DMS153 treated with DMSO at 0.1 percent for 48 hours (cell line): ENCODE results near the gene NT5DC4.

ENCODE experiments used
- DNase-seq: peaks from one replicate; lab custom pipeline; 2025; ENCODE audit not compliant: unreplicated experiment; lab: John Stamatoyannopoulos, UW

NT5DC4 gene

DNA sequence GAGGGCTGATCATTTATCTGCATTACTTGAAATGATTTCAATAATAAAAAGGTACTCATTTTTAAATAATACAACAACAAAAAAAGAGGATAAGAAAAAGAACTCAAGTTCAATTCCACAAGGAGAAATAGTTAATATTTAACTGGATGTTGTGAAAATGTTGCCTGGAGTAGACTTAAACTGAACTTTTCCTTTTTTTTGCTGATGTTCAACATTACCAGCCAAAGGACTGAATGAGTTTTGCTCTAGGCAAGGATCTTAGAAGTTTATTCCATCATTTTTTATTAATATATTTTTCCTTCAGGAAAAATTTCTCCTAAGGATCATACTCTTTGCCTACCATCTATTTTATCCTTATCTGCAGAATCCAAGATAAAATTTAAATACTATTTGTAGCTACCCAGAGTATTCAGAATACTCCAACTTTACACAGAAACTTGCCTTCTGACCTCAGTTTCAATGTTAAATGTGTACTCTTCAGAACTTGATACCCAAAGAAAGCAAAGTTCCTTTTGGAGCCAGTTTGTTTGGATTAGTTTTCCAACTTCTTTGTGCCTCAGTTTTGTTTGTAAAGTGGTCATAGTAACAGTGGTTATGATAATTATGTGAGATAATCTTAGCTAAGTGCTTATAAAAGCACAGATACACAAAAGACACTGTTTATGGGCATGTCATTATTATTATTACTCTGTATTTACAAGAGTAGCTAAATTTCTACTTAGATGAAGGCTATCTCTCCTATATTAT is 30.8 kb downstream of the NT5DC4 start:
- no peak for DNase-seq

DNA sequence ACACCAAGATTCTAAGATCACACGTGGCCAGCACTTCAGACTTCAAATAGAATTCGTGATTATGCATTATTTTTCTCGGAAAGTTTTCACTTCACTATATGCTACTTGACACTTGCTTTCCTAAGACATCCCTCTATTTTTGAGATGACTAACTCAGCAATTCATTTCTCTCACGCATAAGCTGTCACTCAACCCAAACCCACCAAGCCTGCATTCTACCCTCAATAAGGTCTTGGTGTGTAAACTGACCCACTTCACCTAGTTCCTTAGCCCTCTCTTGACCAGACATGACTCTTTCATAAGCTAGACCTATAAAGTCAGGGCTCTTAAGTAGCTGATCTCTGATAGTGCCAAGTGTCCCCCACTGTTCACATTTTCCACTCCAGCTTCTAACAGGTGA is 31.8 kb downstream of the NT5DC4 start:
- no peak for DNase-seq

DNA sequence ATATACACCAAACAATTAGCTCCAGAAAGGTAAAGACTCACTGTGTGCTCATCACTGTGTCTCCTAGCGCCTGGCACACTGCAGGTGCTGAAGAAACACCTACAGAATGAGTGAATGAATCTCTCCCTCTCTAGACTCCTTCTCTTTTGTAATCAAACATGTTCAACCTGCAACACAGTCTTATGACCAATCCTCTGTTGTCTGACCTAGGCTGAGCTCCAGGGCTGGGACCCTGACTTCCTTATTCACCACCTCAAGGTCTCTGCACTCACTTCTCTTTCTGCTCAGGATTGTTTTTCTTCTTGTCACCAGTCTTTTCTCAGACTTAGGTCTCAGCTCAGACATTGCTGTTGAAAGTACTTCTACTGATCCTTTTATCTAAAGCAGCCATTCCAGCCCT is 33.7 kb downstream of the NT5DC4 start:
- DNase-seq = no peak

DNA sequence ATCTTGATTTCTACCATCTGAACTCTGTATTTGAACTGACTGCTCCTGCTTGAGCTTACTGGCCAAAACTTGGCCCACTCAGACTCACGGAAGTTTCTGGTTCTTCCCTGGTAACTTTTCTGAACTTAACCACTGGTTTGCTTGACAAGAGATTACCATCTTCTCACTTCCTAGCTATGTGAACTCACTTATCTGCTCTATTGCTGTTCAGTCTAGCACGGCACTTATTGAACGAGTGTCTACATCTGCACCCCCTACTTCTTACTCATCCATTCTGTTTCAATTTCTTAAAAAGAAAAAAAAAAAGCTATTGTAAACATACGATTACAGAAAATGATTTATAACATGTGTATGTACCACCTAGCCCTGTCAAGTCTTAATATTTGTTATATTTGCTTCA is 34.6 kb downstream of the NT5DC4 start:
- no peak for DNase-seq

DNA sequence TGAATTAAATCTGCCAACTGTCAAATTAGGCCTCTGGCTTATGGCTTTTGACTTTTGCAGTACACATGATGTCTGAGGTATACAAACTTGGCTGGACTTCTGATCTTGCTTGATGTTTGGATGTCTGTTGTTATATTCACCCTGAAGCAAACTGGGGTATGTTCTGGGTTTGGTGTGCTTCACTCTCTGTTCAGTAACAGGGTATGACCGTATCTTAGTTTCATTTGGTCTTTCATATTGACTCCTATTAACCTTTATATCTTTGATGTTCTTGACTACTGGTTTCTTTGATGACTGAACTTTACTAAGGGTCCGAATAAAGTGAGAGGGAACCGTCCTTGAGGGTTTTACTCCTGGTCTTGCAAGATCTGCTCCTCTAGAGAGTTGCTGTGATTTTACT is 35.4 kb downstream of the NT5DC4 start:
- DNase-seq = no peak

DNA sequence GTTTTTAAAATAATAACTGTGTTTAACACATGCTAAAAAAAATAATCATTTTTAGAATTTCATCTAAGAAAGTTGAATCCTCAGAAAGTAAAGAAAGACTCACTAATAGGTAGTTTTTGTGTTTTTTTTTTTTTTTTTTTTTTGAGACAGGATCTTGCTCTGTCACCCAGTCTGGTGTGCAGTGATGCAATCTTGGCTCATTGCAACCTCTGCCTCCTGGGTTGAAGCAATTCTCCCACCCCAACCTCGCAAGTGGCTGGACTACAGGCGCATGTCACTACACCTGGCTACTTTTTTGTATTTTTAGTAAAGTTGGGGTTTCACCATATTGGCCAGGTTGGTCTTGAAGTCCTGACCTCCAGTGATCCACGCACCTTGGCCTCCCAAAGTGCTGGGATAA is 36.4 kb downstream of the NT5DC4 start:
- DNase-seq = no peak

DNA sequence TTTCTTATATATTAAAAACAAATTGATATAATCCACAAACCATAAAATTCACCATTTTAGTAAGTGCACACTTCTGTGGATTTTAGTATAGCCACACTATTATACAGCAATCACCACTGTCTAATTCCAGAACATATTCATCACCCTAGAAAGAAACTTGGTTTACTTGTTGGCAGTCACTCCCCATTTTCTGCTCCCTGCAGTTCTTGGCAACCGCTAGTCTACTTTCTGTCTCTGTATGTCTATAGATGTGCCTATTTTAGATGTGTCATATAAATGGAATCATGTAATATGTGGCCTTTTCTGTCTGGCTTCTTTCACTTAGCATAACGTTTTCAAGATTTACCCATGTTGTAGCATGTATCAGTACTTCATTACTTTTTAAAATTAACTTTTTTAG is 37.9 kb downstream of the NT5DC4 start:
- DNase-seq = no peak

DNA sequence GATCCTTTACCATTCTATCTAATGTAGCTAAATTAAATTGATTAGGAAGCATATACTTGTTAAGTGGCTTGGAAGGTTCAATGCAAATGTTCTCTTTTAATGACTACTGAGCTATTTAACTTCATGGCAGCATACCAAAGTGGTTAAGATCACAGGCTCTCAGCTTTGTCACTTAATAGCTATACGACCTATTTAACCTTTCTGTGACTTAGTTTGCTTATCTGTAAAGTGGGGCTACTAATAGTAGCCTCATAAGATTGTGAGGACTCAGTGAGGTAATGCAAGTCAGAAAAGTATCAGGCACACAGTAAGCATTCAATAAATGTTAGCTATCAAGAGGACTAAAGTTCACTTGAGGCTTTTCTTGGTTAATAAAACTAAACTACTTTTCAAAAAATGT is 39.3 kb downstream of the NT5DC4 start:
- DNase-seq = no peak

DNA sequence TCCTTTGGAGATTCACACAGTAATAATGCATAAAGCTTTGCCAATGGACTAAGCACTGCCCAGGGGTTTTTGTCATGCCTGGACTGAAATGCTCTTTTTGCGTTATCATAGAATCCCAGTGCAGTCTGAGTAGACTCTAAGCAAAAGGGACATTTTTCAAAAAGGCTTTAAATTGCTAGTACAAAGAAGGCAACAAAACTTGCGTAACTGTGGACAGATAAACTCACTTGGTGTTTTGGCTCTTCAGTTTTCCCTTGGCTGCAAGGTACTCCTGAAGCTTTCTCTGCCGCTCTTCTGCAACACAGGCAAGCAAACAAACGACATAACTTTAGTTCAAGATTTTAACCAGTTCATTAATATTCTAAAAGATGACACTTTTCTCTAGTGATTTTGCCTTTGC is 41.5 kb downstream of the NT5DC4 start:
- DNase-seq = no peak

DNA sequence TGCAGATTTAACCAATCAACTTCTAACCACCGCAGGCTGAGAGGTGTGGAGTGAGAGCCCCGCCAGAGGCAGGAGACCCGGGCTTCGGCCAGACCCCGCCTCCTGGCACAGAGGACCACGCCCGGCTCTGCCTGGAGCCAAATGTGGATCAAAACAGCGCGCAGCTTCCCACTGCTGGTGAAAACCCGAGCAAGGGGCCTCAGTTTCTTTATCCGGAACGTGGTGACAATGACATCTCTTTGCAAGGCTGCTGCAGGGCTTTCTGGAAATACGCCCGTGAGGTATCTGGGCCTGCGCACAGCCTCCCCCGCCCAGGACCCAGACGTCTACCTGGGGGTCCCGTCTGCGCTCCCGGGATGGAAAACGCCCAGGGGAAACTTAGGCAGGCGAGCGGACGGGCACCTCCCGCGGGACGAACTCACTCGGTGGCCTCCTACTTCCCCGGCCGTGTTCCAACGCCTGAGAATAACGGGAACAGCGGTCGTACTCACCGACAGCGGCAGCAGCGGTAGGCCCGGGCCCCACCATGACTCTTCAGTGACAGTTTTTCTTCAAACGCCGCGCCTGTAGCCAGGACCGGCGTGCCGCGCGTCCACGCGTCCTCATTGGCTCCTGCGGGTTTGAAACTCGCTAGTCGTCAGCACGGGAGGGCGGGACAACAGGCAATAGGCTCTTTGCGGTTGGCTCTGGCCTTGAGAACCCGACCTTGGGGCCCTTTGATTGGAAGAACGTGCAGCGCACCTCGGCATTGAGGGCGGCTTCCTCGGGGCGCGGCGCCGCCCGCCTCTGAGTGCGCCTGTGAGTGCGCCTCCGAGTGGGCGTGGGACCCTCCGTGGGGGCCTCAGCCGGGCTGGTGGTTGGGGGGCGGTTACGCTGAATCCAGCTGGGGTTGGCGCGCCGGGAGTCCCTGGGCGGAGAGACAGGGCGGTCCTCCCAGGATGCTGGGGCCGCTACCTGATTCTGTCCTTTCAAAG is 43.5 kb downstream of the NT5DC4 start, which contains the start of gene CKAP2L:
Gene CKAP2L, minus strand, starts transcription at position 539 of the 974 bp plus-strand sequence. Its CDS starts 11 bp downstream, at position 528.
- DNase-seq = peak; percentile 96

DNA sequence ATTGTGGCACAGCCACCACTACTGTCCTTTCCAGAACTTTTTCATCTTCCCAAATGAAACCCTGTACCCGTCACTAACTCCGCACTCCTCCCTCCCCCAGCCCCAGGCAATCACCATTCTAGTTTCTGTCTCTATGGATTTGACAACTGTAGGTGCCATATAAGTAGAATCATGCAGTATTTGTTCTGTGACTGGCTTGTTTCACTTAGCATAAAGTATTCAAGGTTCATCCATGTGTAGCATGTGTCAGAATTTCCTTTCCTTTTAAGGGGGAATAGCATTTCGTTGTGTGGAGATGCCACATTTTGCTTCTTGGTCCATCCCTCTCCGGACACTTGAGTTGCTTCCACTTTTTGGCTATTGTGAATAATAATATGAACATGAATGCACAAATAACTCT is 44.4 kb downstream of the NT5DC4 start:
- DNase-seq = no peak

DNA sequence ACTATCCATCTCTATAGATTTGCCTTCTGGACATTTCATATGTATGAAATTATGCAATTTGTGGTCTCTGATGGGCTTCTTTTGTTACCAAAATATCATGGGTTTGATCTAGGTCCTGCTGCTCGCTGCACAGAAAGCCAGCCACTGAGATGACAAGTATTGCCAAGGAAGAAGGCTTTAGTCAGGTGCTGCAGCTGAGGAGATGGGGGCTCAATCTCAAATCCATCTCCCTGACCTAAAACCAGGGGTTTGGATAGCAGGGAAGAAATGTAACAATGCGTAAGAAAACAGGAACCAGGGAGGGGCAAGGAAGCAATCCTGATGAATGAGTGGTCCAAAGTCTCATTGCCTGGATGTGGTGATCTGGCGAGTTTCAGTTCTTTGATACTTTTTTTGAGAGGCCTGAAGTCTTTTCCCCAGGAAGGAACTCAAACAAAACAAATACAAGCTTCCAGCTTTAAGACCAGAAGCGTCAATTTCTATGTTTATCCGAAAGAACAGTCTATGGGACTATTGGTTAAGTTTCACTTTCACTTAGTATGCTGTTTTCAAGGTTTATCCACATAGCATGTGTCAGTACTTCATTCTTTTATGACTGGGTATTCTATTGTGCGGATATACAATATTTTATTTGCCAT is 47.0 kb downstream of the NT5DC4 start:
- no peak for DNase-seq

DNA sequence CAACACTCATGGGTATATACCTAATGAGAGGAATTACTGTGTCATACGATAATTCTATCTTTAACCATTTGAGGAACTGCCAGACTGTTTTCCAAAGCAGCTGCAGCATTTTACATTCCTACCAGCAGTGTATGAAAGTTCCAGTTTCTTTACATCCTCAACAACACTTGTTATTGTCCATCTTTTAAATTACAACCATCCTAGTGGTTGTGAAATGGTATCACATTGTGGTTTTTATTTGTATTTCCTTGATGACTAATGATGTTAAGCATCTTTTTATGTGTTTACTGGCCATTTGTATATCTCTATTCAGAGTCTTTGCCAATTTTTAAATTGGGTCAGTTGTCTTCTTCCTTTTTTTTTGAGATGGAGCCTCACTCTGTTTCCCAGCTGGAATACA is 47.6 kb downstream of the NT5DC4 start:
- no peak for DNase-seq

DNA sequence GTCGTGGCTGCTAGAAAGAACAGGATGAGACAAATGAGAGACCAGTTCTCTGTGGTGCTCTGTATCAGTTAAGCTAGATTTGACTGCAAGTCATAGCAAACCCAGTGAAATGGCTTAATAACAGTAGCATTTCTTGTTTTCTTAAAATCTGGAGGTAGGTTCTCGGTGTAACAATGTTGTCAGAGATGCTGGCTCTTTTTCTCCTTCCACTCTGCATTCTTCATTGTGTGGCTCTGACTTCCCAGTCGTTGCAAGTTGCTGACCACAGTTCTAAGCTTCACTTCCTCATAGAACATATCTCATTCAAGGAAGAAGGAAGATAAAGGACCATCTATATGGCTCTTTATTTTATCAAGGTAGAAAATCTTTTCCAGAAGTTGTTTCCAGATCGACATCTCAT is 51.5 kb downstream of the NT5DC4 start:
- no peak for DNase-seq

DNA sequence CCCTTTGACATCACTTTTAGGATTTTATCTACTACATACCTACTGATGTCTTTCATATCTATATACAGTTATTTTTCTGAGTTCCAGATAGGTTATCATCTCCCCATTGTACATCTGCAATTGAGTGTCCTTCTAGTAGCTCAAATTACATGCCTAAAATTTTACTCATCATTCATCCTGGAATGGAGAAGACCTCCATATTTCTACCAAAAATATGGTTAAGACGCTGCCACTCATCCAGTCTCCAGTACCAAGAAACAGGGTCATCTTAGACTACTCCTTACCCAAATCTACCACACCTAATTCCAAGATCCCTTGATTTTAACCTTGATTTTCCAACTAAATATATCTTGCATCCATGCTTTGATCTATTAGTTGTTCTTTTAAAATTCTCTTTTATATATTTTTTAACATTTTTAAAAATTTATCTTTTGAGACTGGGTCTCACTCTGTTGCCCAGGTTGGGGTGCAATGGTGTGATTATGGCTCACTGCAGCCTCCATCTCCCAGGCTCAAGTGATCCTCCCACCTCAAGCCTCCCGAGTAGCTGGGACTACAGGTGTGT is 52.2 kb downstream of the NT5DC4 start:
- no peak for DNase-seq

DNA sequence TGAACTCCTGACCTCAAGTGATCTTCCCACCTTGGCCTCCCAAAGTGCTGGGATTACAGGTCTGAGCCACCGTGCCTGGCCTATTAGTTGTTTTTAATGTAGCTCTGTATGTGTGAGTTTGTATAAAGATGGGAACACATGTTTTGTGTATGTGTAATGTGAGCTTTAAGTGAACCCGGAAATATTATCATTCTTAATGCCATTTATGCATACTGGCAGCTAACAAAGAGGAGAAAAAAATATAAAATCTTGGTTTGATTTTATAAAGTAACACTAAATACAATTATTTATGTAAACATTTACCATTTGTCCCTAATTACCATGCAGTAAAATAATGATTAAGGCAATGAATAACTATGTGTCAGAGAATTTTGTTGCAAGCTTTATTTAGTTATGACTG is 52.7 kb downstream of the NT5DC4 start:
- DNase-seq = no peak

DNA sequence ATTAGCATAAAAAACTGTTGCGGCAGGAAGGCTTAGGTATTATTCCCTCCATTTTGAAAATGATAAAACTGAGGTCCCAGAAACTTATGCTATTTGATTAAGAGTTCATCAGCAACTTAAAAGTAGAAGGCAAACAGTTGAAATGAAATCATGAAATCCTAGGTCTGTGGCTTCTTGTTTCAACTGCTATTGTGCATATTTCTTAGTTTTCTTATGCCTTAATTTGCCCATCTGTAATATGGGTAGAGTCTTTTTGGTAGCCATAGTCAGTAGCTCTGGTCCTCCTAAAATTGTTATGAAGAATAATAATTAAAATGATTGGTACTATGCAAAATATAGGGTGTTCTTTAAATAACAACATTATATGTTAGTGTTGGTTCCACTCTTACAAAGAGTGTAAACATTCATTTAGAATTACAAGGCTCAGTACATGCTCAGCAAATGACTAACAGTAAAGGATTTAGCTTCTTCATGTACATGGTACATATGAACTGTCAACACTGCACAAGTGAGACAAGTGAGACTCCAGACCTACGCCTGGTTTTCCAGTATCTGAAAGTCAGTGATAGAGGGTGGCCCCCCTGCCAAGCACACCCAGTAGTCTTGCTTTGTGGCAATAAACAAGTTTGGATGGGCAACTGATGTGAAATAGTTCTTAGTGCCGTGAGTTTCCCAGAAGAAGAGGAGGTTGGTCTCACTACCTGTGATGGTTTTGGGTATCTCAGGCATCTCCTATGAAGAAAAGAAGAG is 53.9 kb downstream of the NT5DC4 start:
- no peak for DNase-seq

DNA sequence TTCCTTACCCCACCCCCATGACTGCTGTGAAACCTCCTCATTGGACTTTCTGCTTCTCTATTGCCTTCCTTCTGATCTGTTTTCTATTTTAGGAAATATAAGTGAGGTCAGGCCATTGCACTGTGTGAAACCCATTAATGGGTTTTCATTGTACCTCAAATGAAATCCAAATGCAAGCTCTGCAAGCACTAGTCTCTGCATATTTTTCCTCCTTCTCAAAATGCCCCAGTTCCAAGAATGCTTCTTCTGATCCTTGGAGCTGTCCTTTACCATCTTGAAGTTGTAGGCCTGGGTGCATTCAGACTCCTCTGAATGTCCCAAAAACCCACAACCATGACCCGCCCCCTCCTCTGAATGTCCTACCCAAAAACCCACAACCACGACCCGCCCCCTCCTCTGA is 55.3 kb downstream of the NT5DC4 start:
- DNase-seq = no peak

DNA sequence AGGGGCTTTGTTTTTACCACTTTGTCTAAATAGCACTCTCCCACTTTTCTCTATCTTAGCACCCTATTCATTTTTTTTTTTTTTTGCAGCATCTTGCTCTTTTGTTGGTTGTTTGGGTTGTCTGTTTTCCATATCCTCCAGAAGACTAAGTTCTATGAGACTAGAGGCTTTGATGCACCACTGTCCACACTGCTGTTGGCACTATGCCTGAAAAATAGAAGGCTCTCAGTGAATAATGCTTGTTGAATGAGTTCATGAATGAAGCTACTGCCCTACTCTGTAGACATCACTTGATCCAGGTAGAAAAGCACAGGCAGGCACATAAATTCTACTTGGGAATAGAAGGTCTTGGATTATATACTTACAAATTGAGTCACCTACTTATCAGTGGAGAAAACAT is 56.2 kb downstream of the NT5DC4 start:
- no peak for DNase-seq

DNA sequence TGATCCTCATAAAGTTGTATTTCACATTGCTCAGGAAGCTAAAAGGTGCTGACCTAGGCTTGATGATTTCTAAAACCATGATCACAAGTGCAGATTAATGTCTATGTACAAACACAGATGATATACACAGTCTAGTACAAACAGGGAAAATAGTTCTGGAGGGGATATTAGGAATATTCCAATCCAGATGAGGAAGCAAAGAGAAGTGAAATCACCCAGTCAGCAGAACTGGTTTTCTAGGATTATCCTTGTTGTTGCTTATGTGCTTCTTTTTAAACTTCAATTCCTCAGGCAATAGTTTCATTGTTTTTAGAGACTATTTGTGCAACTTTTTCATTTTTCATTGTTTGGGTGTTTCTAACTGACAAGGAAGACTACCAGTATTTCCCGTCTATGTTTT is 58.8 kb downstream of the NT5DC4 start:
- DNase-seq = no peak
